ENCODE results near the gene FKRP. TPM values are rescaled to one million over a fixed set of nuclear protein-coding genes. Genes with fewer than 3 reads are reported as not detected.
"Not testable (repeated sequence)": the region's sequence is repeated elsewhere in the genome, so short reads cannot be mapped to it uniquely, and the experiment has no call there.

The FKRP gene
- total RNA-seq, 1 experiment from 2014 or later = 35.0 TPM

- Mint-ChIP-seq H3K36me3 (ENCODE audit: insufficient read depth, unreplicated experiment) (peaks cover 77% of the 10 kb centered on the region), H3K4me1 (ENCODE audit: low read depth, unreplicated experiment) (no peaks in the 10 kb centered on the region), H3K27ac (ENCODE audit: unreplicated experiment) (no peak overlapping the region), H3K4me3 (ENCODE audit: low read depth, unreplicated experiment) (no peak overlapping the region), H3K27me3 (ENCODE audit: unreplicated experiment) (no peaks in the 10 kb centered on the region), H3K9me3 (ENCODE audit: low read depth, unreplicated experiment) (no peaks in the 10 kb centered on the region)
- intact Hi-C loops (cut with micrococcal nuclease; ENCODE audit: unreplicated experiment) = no loop called here
- no peak for TF ChIP-seq CTCF (IDR thresholded peaks at IDR 0.05; ENCODE audit: unreplicated experiment)
- DNase-seq = no peak
- CTCF ChIA-PET = interaction anchor here (0.6 kb wide), 1 partner anchor 81 kb away, joined by 5 read pairs; no protein-coding TSS in a partner anchor
- no TSS peak for BruUV-seq (replicated peaks)
Observed at GRCh38 chr19:46698395-46699321, 47.2 kb upstream of the FKRP start.

- BruUV-seq (replicated peaks) = no TSS peak
- no peak overlapping the region for H3K27ac Mint-ChIP-seq (ENCODE audit: unreplicated experiment)
Observed at GRCh38 chr19:46700704-46701103, 45.2 kb upstream of the FKRP start.

GRCh38 chr19:46704379-46705076, 41.3 kb upstream of the FKRP start:
- no TSS peak for BruUV-seq (replicated peaks)
- no peak overlapping the region for H3K27ac Mint-ChIP-seq (ENCODE audit: unreplicated experiment)
- intact Hi-C loops (cut with micrococcal nuclease; ENCODE audit: unreplicated experiment) = no loop called here
- CTCF ChIA-PET = interaction anchor here (0.6 kb wide), 1 partner anchor 204 kb away, joined by 3 read pairs; no protein-coding TSS in a partner anchor
- TF ChIP-seq CTCF (IDR thresholded peaks at IDR 0.05; ENCODE audit: unreplicated experiment) = peak; percentile 95
- DNase-seq = peak; percentile 50
- no peaks in the 10 kb centered on the region for H3K27me3 Mint-ChIP-seq (ENCODE audit: unreplicated experiment)
- H3K9me3 Mint-ChIP-seq (ENCODE audit: low read depth, unreplicated experiment) = no peaks in the 10 kb centered on the region
- H3K4me1 Mint-ChIP-seq (ENCODE audit: low read depth, unreplicated experiment) = no peaks in the 10 kb centered on the region
- H3K4me3 Mint-ChIP-seq (ENCODE audit: low read depth, unreplicated experiment) = no peak overlapping the region
- H3K36me3 Mint-ChIP-seq (ENCODE audit: insufficient read depth, unreplicated experiment) = peaks cover 82% of the 10 kb centered on the region

More at GRCh38 chr19:46700704-46701103, 45.2 kb upstream of the FKRP start:
- no peak for TF ChIP-seq CTCF (IDR thresholded peaks at IDR 0.05; ENCODE audit: unreplicated experiment)
- Mint-ChIP-seq H3K27me3 (ENCODE audit: unreplicated experiment) (no peaks in the 10 kb centered on the region), H3K9me3 (ENCODE audit: low read depth, unreplicated experiment) (no peaks in the 10 kb centered on the region), H3K36me3 (ENCODE audit: insufficient read depth, unreplicated experiment) (peaks cover 84% of the 10 kb centered on the region), H3K4me3 (ENCODE audit: low read depth, unreplicated experiment) (no peak overlapping the region), H3K4me1 (ENCODE audit: low read depth, unreplicated experiment) (no peaks in the 10 kb centered on the region)
- DNase-seq = no peak
- CTCF ChIA-PET = no interaction called here
- intact Hi-C loops (cut with micrococcal nuclease; ENCODE audit: unreplicated experiment) = no loop called here

GRCh38 chr19:46710687-46711086, 35.2 kb upstream of the FKRP start:
- no peaks in the 10 kb centered on the region for H3K9me3 Mint-ChIP-seq (ENCODE audit: low read depth, unreplicated experiment)
- no peaks in the 10 kb centered on the region for H3K27me3 Mint-ChIP-seq (ENCODE audit: unreplicated experiment)
- no peak overlapping the region for H3K27ac Mint-ChIP-seq (ENCODE audit: unreplicated experiment)
- CTCF ChIA-PET = no interaction called here
- BruUV-seq (replicated peaks) = no TSS peak
- DNase-seq = no peak
- no peak overlapping the region for H3K4me3 Mint-ChIP-seq (ENCODE audit: low read depth, unreplicated experiment)
- intact Hi-C loops (cut with micrococcal nuclease; ENCODE audit: unreplicated experiment) = no loop called here
- no peak for TF ChIP-seq CTCF (IDR thresholded peaks at IDR 0.05; ENCODE audit: unreplicated experiment)
- H3K36me3 Mint-ChIP-seq (ENCODE audit: insufficient read depth, unreplicated experiment) = peaks cover 80% of the 10 kb centered on the region
- peaks cover 9% of the 10 kb centered on the region for H3K4me1 Mint-ChIP-seq (ENCODE audit: low read depth, unreplicated experiment)

GRCh38 chr19:46712768-46713338, 33.0 kb upstream of the FKRP start:
- DNase-seq; H3K9me3 Mint-ChIP-seq (ENCODE audit: low read depth, unreplicated experiment); intact Hi-C loops (cut with micrococcal nuclease; ENCODE audit: unreplicated experiment); H3K27me3 Mint-ChIP-seq (ENCODE audit: unreplicated experiment); H3K4me3 Mint-ChIP-seq (ENCODE audit: low read depth, unreplicated experiment): not testable (repeated sequence)
- TSS peak; percentile 12 for BruUV-seq (replicated peaks)
- CTCF ChIA-PET = interaction anchor here (0.6 kb wide), 1 partner anchor 371 kb away, joined by 3 read pairs; no protein-coding TSS in a partner anchor
- Mint-ChIP-seq H3K36me3 (ENCODE audit: insufficient read depth, unreplicated experiment) (peaks cover 81% of the 10 kb centered on the region), H3K27ac (ENCODE audit: unreplicated experiment) (peak overlapping the region; percentile 96), H3K4me1 (ENCODE audit: low read depth, unreplicated experiment) (peaks cover 16% of the 10 kb centered on the region)
